ENCODE results near the gene FAM200C. TPM values are rescaled to one million over a fixed set of nuclear protein-coding genes. Genes with fewer than 3 reads are reported as not detected.

Gene FAM200C
- total and polyA plus RNA-seq, 7 donors, result 0.54 to 8.5 (median 1.4) TPM

DNA sequence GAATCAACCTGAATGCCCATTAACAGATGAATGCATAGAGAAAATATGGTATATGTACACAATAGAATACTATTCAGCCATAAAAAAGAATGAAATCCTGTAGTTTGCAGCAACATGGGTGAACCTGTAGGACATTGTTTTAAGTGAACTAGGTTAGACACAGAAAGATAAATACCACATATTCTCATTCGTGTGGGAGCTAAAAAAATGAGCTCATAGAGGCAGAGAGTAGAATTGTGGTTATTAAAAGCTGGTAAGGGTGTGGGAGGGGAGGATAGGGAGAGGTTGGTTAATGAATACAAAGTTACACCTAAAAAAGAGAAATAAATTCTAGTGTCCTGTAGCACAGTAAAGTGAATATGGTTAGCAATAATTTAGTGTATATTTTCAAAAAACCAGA is 45.3 kb upstream of the FAM200C start:
- ATAC-seq (no peak), DNase-seq (no peak)
- intact Hi-C loops (cut with DNase I), result no loop called here
- H3K27me3 ChIP-seq (ENCODE audit: insufficient read depth in 3 of 3, low read length in 2 of 3), result no peaks in the 10 kb centered on the region
- no peaks in the 10 kb centered on the region for H3K36me3 ChIP-seq (ENCODE audit: insufficient read depth in 1 of 2, low read depth in 1 of 2)
- H3K27ac ChIP-seq, result no peak overlapping the region
- H3K4me1 ChIP-seq, result no peaks in the 10 kb centered on the region
- TF ChIP-seq, protein P1, sequence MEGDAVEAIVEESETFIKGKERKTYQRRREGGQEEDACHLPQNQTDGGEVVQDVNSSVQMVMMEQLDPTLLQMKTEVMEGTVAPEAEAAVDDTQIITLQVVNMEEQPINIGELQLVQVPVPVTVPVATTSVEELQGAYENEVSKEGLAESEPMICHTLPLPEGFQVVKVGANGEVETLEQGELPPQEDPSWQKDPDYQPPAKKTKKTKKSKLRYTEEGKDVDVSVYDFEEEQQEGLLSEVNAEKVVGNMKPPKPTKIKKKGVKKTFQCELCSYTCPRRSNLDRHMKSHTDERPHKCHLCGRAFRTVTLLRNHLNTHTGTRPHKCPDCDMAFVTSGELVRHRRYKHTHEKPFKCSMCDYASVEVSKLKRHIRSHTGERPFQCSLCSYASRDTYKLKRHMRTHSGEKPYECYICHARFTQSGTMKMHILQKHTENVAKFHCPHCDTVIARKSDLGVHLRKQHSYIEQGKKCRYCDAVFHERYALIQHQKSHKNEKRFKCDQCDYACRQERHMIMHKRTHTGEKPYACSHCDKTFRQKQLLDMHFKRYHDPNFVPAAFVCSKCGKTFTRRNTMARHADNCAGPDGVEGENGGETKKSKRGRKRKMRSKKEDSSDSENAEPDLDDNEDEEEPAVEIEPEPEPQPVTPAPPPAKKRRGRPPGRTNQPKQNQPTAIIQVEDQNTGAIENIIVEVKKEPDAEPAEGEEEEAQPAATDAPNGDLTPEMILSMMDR (IDR thresholded peaks at IDR 0.05), result no peak
- H3K9me3 ChIP-seq, result no peaks in the 10 kb centered on the region
- no peak overlapping the region for H3K4me3 ChIP-seq
- WGBS, 3 donors, result 65 to 85% (median 72%) methylated on average over 1 of the region's 1 CpG

DNA sequence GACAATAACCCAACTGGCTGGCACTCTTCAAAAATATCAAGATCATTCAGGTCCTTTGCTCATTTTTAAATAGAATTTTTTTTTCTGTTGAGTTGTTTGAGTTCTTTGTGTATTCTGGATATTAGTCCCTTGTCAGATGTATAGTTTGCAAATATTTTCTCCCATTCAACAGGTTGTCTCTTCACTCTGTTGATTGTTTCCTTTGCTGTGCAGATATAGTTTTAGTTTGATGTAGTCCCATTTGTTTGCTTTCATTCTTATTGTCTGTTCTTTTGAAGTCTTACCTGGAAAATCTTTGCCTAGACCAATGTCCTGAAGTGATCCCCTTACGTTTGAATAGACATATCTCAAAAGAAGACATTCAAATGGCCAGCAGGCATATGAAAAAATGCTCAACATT is 44.6 kb upstream of the FAM200C start:
- TF ChIP-seq, protein P1 (IDR thresholded peaks at IDR 0.05), result no peak
- Histone ChIP-seq H3K27ac (no peak overlapping the region), H3K9me3 (no peaks in the 10 kb centered on the region), H3K36me3 (ENCODE audit: insufficient read depth in 1 of 2, low read depth in 1 of 2) (no peaks in the 10 kb centered on the region), H3K27me3 (ENCODE audit: insufficient read depth in 3 of 3, low read length in 2 of 3) (no peaks in the 10 kb centered on the region), H3K4me3 (no peak overlapping the region), H3K4me1 (no peaks in the 10 kb centered on the region)
- WGBS, 3 donors, result 55 to 66% (median 65%) methylated on average over 1 of the region's 1 CpG
- DNase-seq (no peak), ATAC-seq (no peak)
- intact Hi-C loops (cut with DNase I), result no loop called here

DNA sequence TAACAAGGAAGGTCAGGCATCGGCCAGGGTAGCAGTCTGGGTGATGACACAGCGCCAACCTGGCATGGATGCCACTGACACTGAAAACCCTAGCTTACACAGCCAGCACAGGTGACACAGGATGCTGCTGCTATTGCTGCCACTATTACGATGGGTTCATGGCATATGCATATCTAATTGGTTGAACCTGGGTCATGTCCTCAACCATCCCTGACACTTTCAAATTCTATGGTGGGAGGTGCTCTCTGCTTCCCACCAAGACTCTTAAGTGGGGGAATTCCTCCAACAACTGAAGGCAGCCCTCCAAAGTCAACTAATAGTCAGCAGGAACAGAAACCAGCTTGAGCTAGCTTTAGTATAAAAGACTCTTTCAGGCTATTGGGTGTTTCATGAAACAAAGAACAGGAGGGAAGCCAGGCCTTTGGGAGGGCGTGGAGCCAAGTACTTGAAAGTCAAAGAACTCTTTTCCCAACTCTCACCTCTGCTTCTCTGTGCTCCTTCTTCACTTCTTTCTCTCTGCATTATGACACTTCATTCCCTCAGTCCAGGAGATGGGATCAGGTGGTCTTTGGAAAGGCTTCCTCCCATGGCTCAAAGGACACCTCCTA is 43.1 kb upstream of the FAM200C start:
- H3K4me1 ChIP-seq, result peaks cover 4% of the 10 kb centered on the region
- WGBS, 3 donors, result 68 to 80% (median 77%) methylated on average over 4 of the region's 4 CpGs
- intact Hi-C loops (cut with DNase I), result no loop called here
- TF ChIP-seq, protein P1 (IDR thresholded peaks at IDR 0.05), result no peak
- H3K36me3 ChIP-seq (ENCODE audit: insufficient read depth in 1 of 2, low read depth in 1 of 2), result no peaks in the 10 kb centered on the region
- ATAC-seq (no peak), DNase-seq (no peak)
- H3K4me3 ChIP-seq, result no peak overlapping the region
- H3K27me3 ChIP-seq (ENCODE audit: insufficient read depth in 3 of 3, low read length in 2 of 3), result no peaks in the 10 kb centered on the region
- no peak overlapping the region for H3K27ac ChIP-seq
- H3K9me3 ChIP-seq, result no peaks in the 10 kb centered on the region

DNA sequence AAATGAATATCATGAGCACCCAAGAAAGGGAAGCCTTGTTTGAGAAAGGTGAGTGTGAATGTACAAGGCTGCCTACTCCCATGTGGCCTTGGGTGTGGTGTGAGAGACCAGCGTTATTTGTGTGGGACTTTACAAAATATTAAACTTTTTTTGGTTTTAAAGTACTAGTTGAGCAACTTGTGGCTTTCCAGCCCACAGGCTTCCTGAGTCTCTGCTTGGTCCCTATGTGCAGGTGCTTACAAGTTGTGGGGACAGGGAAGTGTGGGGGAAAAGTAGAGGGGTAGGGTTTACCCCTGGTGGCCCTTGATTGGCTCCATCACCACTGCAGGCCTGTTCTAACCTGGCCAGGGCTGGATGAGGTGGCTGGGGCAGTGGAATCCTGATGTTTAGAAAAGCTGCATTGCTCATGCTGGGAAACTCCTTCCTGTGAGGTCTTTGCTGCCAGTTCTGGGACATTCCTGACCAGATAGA is 41.5 kb upstream of the FAM200C start:
- intact Hi-C loops (cut with DNase I), result no loop called here
- ATAC-seq (no peak), DNase-seq (no peak)
- Histone ChIP-seq H3K9me3 (no peaks in the 10 kb centered on the region), H3K4me3 (no peak overlapping the region), H3K27me3 (ENCODE audit: insufficient read depth in 3 of 3, low read length in 2 of 3) (no peaks in the 10 kb centered on the region), H3K27ac (no peak overlapping the region), H3K36me3 (ENCODE audit: insufficient read depth in 1 of 2, low read depth in 1 of 2) (no peaks in the 10 kb centered on the region), H3K4me1 (peaks cover 4% of the 10 kb centered on the region)
- WGBS, 3 donors, result 14 to 77% (median 27%) methylated on average over 1 of the region's 1 CpG
- TF ChIP-seq, protein P1 (IDR thresholded peaks at IDR 0.05), result no peak

DNA sequence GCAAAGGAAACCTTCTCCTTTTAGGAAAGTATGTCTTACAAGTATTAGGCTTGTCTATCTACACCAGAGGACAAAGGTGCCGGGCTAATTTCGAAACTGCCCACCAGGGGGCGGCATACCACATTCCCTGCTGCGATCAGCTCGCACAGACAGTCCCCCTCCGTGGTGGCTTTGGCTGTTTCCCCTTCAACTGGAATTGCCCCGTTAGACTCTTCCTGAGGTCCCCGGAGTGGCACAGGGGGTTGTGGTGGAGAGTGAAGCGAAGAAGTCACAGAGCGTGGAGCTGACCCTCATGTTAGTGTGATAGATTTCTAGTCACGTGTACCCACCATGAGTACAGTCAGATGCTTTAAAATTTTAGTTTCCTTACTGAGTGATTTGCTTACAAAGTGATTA is 39.3 kb upstream of the FAM200C start:
- intact Hi-C loops (cut with DNase I), result no loop called here
- TF ChIP-seq, protein P1 (IDR thresholded peaks at IDR 0.05), result peak; percentile 94
- H3K27ac ChIP-seq, result no peak overlapping the region

More for the DNA sequence above, 39.3 kb upstream of the FAM200C start:
- peak overlapping the region; percentile 67 for H3K4me3 ChIP-seq
- ATAC-seq (peak; percentile 93 to 98 (median 94)), DNase-seq (peak; percentile 82 to 89)
- peaks cover 4% of the 10 kb centered on the region for H3K4me1 ChIP-seq
- no peaks in the 10 kb centered on the region for H3K36me3 ChIP-seq (ENCODE audit: insufficient read depth in 1 of 2, low read depth in 1 of 2)
- no peaks in the 10 kb centered on the region for H3K9me3 ChIP-seq
- 0 to 1% (median 1%) methylated on average over 11 of the region's 11 CpGs for WGBS, 3 donors
- H3K27me3 ChIP-seq (ENCODE audit: insufficient read depth in 3 of 3, low read length in 2 of 3), result peaks cover 0 to 2% (median 0%) of the 10 kb centered on the region in 3 donors

All from psoas muscle (tissue), 8 donors.